ENCODE results near the gene TNRC18. TPM values are rescaled to one million over a fixed set of nuclear protein-coding genes. Genes with fewer than 3 reads are reported as not detected.
"Not testable (repeated sequence)": the region's sequence is repeated elsewhere in the genome, so short reads cannot be mapped to it uniquely, and the experiment has no call there.

The TNRC18 gene
- total RNA-seq, 1 experiment from 2014 or later = 69.8 TPM

GRCh38 chr7:5330288-5330687 is 93.3 kb downstream of the TNRC18 start:
- DNase-seq (ENCODE audit: extremely low read depth, low read depth) = no peak

- no peak for DNase-seq (ENCODE audit: extremely low read depth, low read depth)
Observed at GRCh38 chr7:5324961-5325360, 98.7 kb downstream of the TNRC18 start.

- not testable (repeated sequence) for DNase-seq (ENCODE audit: extremely low read depth, low read depth)
Observed at GRCh38 chr7:5323800-5324781, 99.5 kb downstream of the TNRC18 start.

GRCh38 chr7:5322621-5323410 is 100.8 kb downstream of the TNRC18 start:
- no peak for DNase-seq (ENCODE audit: extremely low read depth, low read depth)

- DNase-seq (ENCODE audit: extremely low read depth, low read depth) = no peak
Observed at GRCh38 chr7:5320802-5321396, 102.7 kb downstream of the TNRC18 start.

- DNase-seq (ENCODE audit: extremely low read depth, low read depth) = no peak
Observed at GRCh38 chr7:5320391-5320790, 103.2 kb downstream of the TNRC18 start.

GRCh38 chr7:5318613-5319012 is 105.0 kb downstream of the TNRC18 start:
- DNase-seq (ENCODE audit: extremely low read depth, low read depth) = not testable (repeated sequence)

- DNase-seq (ENCODE audit: extremely low read depth, low read depth) = no peak
Observed at GRCh38 chr7:5315761-5316160, 107.9 kb downstream of the TNRC18 start.

GRCh38 chr7:5314864-5315263 is 108.8 kb downstream of the TNRC18 start:
- DNase-seq (ENCODE audit: extremely low read depth, low read depth) = no peak

GRCh38 chr7:5313076-5313885 is 110.4 kb downstream of the TNRC18 start:
- DNase-seq (ENCODE audit: extremely low read depth, low read depth) = not testable (repeated sequence)

GRCh38 chr7:5312276-5313070 is 111.2 kb downstream of the TNRC18 start:
- DNase-seq (ENCODE audit: extremely low read depth, low read depth) = not testable (repeated sequence)

GRCh38 chr7:5310822-5311405 is 112.7 kb downstream of the TNRC18 start:
- no peak for DNase-seq (ENCODE audit: extremely low read depth, low read depth)

- no peak for DNase-seq (ENCODE audit: extremely low read depth, low read depth)
Observed at GRCh38 chr7:5309146-5309545, 114.5 kb downstream of the TNRC18 start.

- DNase-seq (ENCODE audit: extremely low read depth, low read depth) = not testable (repeated sequence)
Observed at GRCh38 chr7:5307221-5308142, 116.2 kb downstream of the TNRC18 start.

- not testable (repeated sequence) for DNase-seq (ENCODE audit: extremely low read depth, low read depth)
Observed at GRCh38 chr7:5305050-5305449, 118.6 kb downstream of the TNRC18 start.

GRCh38 chr7:5303591-5304505 is 119.8 kb downstream of the TNRC18 start:
- no peak for DNase-seq (ENCODE audit: extremely low read depth, low read depth)

- DNase-seq (ENCODE audit: extremely low read depth, low read depth) = no peak
Observed at GRCh38 chr7:5303061-5303460, 120.6 kb downstream of the TNRC18 start.

Measured in NCI-H460 (cell line).